MCF 10A (cell line): ENCODE data around the gene MAP7. TPM values are rescaled to one million over a fixed set of nuclear protein-coding genes. Genes with fewer than 3 reads are reported as not detected.

Experiments
- BruUV-seq: library from RNA; stranded (reverse); fragments of 400-500 nt; replicated peaks from 2 replicates; lab custom pipeline; 2021; lab: Mats Ljungman, UMichigan
- CTCF ChIA-PET: fragments of 300-600 bp; sonication (Branson Sonifier 250); formaldehyde crosslinking; extraction: SDS; loops from one replicate; lab custom pipeline; 2021; ENCODE audit warnings: antibody characterized with exemption, inconsistent platforms; lab: Yijun Ruan, JAX
- POLR2A ChIA-PET: fragments of 300-600, 350-650 bp; sonication (Branson Sonifier 250); formaldehyde crosslinking; extraction: SDS; loops from one replicate; lab custom pipeline; 2020; ENCODE audit warnings: antibody characterized with exemption, inconsistent platforms; lab: Yijun Ruan, JAX
- DNase-seq: peaks from one replicate; pipeline ENCODE4 v3.0.0-alpha.2; 2018; ENCODE audit not compliant: unreplicated experiment
- H3K27ac Mint-ChIP-seq: one replicate; pipeline ENCODE4 v1.8.0; 2022; ENCODE audit warnings: mild to moderate bottlenecking, low read depth, mixed read lengths; ENCODE audit not compliant: unreplicated experiment
- H3K27me3 Mint-ChIP-seq: one replicate; pipeline ENCODE4 v1.8.0; 2022; ENCODE audit warnings: mixed read lengths; ENCODE audit not compliant: insufficient read depth, unreplicated experiment
- H3K36me3 Mint-ChIP-seq: one replicate; pipeline ENCODE4 v1.8.0; 2022; ENCODE audit warnings: mild to moderate bottlenecking, moderate library complexity, mixed read lengths; ENCODE audit not compliant: insufficient read depth, unreplicated experiment
- H3K4me1 Mint-ChIP-seq: one replicate; pipeline ENCODE4 v1.8.0; 2022; ENCODE audit warnings: mixed read lengths; ENCODE audit not compliant: insufficient read depth, unreplicated experiment
- H3K4me3 Mint-ChIP-seq: one replicate; pipeline ENCODE4 v1.8.0; 2022; ENCODE audit warnings: mild to moderate bottlenecking, moderate library complexity, mixed read lengths; ENCODE audit not compliant: unreplicated experiment
- H3K9me3 Mint-ChIP-seq: one replicate; pipeline ENCODE4 v1.8.0; 2022; ENCODE audit warnings: mixed read lengths; ENCODE audit not compliant: unreplicated experiment
- intact Hi-C: fragments of 100-400 bp; cut with micrococcal nuclease; formaldehyde crosslinking; loops from 2 replicates; pipeline ENCODE4 v1.14.1; 2022
- total RNA-seq: library from RNA; stranded (reverse); gene quantifications from 2 replicates; pipeline ENCODE4 v1.2.3, GENCODE V29; 2022
- TF ChIP-seq, protein P1 (sequence below): fragments of 200-600 bp; IDR thresholded peaks from one replicate; pipeline ENCODE4 v1.8.0; 2022; ENCODE audit warnings: antibody characterized with exemption, mild to moderate bottlenecking; ENCODE audit not compliant: unreplicated experiment

The MAP7 gene
- total RNA-seq, 1 experiment from 2014 or later = 17.2 TPM

DNA sequence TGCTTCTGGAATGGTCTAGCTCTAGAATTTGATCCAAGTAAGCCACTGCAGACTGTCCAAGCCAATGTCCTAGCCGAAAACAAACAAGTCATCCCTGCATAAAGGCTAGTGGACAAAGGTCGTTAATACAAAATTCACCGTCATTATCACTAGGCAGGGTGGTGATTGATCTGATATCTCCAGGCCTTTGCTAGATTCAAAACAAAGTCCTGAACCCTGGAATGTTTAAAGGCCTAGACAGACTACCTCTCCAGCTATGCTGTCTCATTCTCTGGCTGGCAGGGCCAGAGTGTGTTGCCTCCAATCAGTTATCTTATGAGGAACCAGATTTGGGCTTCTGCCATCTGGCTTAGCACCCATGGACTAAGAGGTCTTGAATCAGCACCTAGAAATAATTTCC is 38.3 kb downstream of the MAP7 start:
- BruUV-seq = no TSS peak
- H3K4me1 Mint-ChIP-seq = peaks cover 2% of the 10 kb centered on the region
- POLR2A ChIA-PET = interaction anchor here (0.7 kb wide), 1 partner anchor 18 kb away, joined by 4 read pairs; no protein-coding TSS in a partner anchor
- CTCF ChIA-PET = interaction anchor here (1.0 kb wide), 1 partner anchor 12 kb away, joined by 3 read pairs; no protein-coding TSS in a partner anchor
- H3K36me3 Mint-ChIP-seq = peaks cover 8% of the 10 kb centered on the region
- no peaks in the 10 kb centered on the region for H3K27me3 Mint-ChIP-seq
- no peak overlapping the region for H3K4me3 Mint-ChIP-seq
- no peak overlapping the region for H3K27ac Mint-ChIP-seq
- TF ChIP-seq, protein P1, sequence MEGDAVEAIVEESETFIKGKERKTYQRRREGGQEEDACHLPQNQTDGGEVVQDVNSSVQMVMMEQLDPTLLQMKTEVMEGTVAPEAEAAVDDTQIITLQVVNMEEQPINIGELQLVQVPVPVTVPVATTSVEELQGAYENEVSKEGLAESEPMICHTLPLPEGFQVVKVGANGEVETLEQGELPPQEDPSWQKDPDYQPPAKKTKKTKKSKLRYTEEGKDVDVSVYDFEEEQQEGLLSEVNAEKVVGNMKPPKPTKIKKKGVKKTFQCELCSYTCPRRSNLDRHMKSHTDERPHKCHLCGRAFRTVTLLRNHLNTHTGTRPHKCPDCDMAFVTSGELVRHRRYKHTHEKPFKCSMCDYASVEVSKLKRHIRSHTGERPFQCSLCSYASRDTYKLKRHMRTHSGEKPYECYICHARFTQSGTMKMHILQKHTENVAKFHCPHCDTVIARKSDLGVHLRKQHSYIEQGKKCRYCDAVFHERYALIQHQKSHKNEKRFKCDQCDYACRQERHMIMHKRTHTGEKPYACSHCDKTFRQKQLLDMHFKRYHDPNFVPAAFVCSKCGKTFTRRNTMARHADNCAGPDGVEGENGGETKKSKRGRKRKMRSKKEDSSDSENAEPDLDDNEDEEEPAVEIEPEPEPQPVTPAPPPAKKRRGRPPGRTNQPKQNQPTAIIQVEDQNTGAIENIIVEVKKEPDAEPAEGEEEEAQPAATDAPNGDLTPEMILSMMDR = no peak
- DNase-seq = no peak
- intact Hi-C loops = no loop called here
- H3K9me3 Mint-ChIP-seq = no peaks in the 10 kb centered on the region

DNA sequence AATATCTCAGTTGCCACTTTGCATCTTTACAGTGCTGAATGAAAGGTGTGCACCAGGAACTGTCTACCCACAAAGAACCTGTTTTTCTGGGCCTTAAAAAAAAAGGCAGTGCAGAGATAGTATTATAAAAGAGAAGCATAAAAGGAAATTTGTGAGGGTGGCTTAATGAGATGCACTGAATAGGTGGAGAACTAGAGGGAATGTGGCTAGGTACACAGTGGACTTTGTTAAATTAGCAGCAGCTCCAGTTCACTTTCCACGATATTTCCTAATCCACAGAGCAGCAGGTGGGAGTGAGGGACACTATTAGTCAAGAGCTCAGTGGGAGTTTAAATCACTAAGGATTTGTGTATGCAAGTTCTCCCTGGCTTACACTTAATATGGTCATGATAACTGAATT is 38.8 kb downstream of the MAP7 start:
- no peaks in the 10 kb centered on the region for H3K4me1 Mint-ChIP-seq
- DNase-seq = no peak
- TF ChIP-seq, protein P1 = no peak
- peaks cover 6% of the 10 kb centered on the region for H3K36me3 Mint-ChIP-seq
- H3K27ac Mint-ChIP-seq = no peak overlapping the region
- ChIA-PET POLR2A (interaction anchor here (0.7 to 1.0 kb wide), 2 partner anchors 12 to 18 kb away, joined by 3 to 4 read pairs; no protein-coding TSS in a partner anchor), CTCF (interaction anchor here (1.0 kb wide), 1 partner anchor 12 kb away, joined by 3 read pairs; no protein-coding TSS in a partner anchor)
- intact Hi-C loops = no loop called here
- no peaks in the 10 kb centered on the region for H3K27me3 Mint-ChIP-seq
- H3K9me3 Mint-ChIP-seq = no peaks in the 10 kb centered on the region
- no TSS peak for BruUV-seq
- H3K4me3 Mint-ChIP-seq = no peak overlapping the region

DNA sequence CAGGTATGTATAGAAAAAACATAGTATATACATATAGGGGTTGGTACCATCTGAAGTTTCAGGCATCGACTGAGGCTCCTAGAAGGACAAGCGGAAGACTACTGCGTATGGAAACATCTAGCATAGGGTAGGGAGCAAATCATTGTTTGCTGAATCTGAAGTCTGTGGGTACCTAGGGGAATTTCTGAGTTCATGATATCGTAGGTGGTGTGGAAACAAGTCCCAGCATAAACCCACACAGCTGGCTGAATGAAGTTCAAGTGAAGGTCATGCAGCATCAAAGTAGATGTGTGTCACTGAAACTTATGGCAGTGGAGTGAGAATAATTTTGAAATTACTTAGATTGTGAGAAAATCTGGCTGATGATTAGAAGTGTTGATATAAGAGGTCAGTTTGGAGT is 39.4 kb downstream of the MAP7 start:
- Mint-ChIP-seq H3K27me3 (no peaks in the 10 kb centered on the region), H3K27ac (no peak overlapping the region), H3K4me3 (no peak overlapping the region), H3K36me3 (no peaks in the 10 kb centered on the region), H3K4me1 (no peaks in the 10 kb centered on the region), H3K9me3 (no peaks in the 10 kb centered on the region)
- TF ChIP-seq, protein P1 = no peak
- POLR2A ChIA-PET = interaction anchor here (1.0 kb wide), 1 partner anchor 13 kb away, joined by 3 read pairs; no protein-coding TSS in a partner anchor
- no TSS peak for BruUV-seq
- intact Hi-C loops = no loop called here
- CTCF ChIA-PET = interaction anchor here (0.7 kb wide), 1 partner anchor 127 kb away, joined by 3 read pairs; no protein-coding TSS in a partner anchor
- DNase-seq = no peak

DNA sequence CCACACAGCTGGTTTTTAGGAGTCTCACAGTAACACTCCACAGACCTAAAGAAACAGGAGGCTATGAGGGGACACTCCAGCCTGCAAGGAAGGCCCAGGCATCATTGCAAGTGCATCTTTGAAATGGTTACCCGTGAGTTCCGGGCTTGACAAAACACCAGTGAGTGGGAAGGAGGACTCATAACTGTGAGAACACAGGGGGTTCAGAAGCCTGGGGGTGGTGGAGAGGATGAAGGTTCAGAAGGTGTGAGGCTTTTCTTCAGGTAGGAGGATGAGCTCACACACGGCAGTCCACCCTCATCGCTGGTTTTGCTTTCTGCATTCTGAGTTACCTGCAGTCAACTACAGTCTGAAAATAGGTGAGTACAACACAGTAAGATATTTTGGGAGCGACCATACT is 39.9 kb downstream of the MAP7 start:
- no peaks in the 10 kb centered on the region for H3K4me1 Mint-ChIP-seq
- POLR2A ChIA-PET = interaction anchor here (1.0 kb wide), 1 partner anchor 13 kb away, joined by 3 read pairs; no protein-coding TSS in a partner anchor
- DNase-seq = no peak
- no peaks in the 10 kb centered on the region for H3K27me3 Mint-ChIP-seq
- no peaks in the 10 kb centered on the region for H3K9me3 Mint-ChIP-seq
- no peak overlapping the region for H3K4me3 Mint-ChIP-seq
- CTCF ChIA-PET = interaction anchor here (0.7 kb wide), 1 partner anchor 126 kb away, joined by 3 read pairs; no protein-coding TSS in a partner anchor
- H3K36me3 Mint-ChIP-seq = no peaks in the 10 kb centered on the region
- no peak overlapping the region for H3K27ac Mint-ChIP-seq
- intact Hi-C loops = no loop called here
- no TSS peak for BruUV-seq
- TF ChIP-seq, protein P1 = no peak
